AG20443 (cell line): ENCODE measurements around the gene KCTD16.
A peak's percentile ranks its signal among the peaks of the same experiment; 100 is the strongest.

ENCODE experiments used
- DNase-seq: peaks from one replicate; pipeline ENCODE4 v3.0.0; 2012; ENCODE audit warnings: low spot score, mixed read lengths

KCTD16 gene

DNA sequence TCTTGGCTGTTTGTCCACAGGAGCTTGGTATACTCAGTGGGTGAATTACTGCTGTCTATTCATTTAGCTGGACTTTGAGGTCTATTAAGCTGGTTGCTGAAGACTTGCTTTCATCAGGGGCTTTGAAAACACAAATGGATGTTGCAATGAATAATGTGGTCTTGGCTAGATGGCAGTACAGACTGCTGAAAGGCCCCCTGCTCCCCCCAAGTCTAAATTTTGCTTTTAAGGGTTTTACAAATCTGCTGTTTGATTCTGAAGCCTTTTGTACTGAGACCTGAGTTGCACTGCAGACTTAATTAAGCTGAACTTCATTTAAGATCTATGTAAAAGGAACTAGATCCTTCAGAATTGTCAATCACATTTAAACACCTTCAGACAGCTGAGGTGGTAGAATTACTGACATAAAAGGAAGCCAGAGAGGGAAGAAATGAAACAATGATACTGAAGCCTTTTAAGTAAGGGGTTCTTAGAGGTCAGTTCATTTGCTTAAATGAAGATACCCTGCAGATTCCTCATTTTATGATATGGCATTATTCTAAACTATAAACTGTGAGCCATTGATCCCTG, 37.3 kb downstream of the KCTD16 start:
- DNase-seq: no peak

DNA sequence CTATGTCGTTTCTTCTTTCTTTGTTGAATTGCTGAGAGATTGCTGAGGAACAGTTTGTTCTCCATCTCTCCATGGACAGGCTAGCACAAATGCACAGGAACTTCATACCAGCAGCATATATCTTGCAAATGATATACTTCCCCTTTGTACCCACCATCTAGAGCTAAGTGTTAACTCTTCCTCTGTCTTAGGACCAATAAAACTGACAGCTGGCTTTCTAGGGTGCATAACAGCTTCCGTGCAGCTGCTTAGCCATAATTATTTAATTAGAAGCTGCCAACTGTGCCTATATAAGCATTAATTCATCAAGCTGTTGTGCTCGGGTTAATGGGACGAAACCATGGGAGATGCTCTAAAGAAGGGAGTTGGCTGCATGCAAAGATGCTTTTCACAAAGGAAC, 38.7 kb downstream of the KCTD16 start:
- no peak for DNase-seq

- DNase-seq: no peak
Observed at GRCh38 chr5:144210655-144211054, 40.0 kb downstream of the KCTD16 start.

DNA sequence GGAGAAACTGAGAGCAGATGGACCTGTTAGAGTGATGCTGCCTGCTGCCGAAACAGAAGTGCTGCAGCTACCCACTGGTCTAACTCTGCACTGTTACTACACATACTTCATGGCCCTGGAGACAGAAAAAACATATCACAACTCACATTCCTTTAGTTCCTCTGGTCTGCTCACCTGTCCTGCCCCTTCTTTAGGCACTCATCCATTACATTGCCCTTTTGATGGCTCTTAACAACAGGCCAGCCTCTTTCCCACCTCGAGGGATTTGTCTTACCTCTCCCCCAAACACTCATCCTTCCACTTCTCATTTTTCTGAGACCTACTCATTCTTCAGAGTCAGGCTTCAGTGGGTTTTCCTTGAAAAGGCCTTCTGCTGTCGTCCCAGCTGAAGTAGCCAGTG, 49.2 kb downstream of the KCTD16 start:
- DNase-seq: no peak

- DNase-seq: no peak
Observed at GRCh38 chr5:144227363-144227999, 56.8 kb downstream of the KCTD16 start.

- DNase-seq: no peak
Observed at GRCh38 chr5:144230806-144231205, 60.1 kb downstream of the KCTD16 start.

DNA sequence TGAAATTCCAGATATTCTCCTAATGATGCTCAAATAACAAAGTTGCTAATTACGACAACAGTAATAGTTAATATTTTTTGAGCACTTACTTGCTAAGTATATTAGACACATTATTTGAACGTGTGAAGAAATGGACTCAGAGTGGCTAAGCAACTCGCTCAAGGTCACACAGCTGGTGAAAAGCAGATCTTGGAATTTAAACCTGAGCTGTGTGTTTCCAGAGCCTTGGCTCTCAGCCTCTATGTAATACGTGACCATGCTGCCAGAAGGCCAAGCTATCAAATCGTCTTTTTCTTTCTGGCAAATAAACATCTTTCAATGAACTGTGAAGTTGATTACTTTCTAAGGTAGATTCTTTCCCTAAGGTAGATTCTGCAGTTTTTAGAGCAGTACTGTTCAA, 61.6 kb downstream of the KCTD16 start:
- DNase-seq: no peak

DNA sequence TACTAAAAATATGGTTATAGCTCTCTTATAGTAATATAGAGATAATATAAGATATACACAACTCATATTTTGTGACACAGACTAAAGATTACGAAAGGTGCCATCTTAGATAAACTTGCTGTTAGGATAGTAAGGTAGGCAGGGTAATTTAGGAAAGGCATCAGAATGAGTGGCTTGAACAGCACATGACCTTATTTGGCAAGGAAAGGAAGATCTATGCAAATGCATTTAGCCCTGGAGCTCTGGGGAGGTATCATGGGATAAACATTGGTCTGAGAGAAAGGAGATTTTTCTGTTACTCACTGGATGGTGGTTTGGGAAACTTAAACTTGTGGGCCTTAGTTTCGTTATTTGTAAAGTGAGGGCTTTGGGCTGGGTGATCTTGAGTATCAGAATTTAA, 65.8 kb downstream of the KCTD16 start:
- no peak for DNase-seq

GRCh38 chr5:144237851-144238250, 67.2 kb downstream of the KCTD16 start:
- DNase-seq: peak; percentile 16

GRCh38 chr5:144247131-144247530, 76.5 kb downstream of the KCTD16 start:
- no peak for DNase-seq

DNA sequence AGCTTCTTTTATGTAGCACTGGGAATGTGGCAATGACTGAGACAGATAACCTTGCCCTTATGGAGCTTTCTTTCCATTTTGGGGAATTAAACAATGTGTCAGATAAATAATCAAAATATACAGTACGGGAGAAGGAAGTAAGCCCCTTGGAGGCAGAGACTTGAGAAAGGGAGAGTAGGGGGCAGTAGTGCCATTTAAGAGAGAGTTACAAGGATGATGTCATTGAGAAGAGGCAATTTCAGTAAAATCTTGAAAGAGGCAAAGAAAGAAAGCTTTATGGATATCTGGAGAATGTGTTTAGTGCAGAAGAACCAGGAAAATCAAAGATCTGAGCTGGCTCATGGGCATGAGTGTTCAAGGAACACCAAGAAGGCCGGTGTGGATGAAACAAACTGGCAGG, 77.3 kb downstream of the KCTD16 start:
- DNase-seq: no peak

DNA sequence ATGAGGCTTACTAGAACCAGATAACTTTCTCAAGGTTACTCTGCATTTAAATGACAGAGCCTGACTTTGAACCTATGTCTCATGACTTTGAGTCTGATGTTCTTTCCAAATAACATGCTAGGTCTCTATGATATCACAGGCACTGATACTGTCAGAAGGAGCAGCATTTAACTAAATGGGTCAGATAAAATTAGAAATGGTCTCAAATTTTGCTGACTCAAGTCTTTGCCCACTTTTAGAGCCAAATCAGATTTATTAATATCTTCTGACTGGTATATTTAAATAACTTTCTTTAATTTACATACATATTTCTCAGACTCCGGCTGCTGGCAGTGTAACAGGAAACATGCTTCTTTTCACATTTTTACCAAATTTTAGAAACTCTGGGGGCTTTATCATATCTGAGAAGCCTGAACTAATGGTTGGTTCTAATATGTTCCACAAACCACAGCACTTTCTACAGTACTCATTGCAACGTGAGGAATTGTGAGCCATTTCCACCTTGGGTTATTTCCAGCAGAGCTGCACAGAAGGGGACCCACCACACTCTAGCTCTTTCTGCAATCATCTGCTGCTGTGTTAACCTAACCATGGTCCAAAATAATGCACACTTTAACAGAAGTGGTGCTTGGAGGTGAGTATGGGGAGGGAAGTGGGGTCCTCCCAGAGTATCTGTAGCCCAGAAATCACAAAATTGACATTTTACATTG, 79.2 kb downstream of the KCTD16 start:
- no peak for DNase-seq

GRCh38 chr5:144254552-144254951, 83.9 kb downstream of the KCTD16 start:
- DNase-seq: no peak

GRCh38 chr5:144260121-144260520, 89.4 kb downstream of the KCTD16 start:
- no peak for DNase-seq

- DNase-seq: no peak
Observed at GRCh38 chr5:144265643-144266247, 95.1 kb downstream of the KCTD16 start.

DNA sequence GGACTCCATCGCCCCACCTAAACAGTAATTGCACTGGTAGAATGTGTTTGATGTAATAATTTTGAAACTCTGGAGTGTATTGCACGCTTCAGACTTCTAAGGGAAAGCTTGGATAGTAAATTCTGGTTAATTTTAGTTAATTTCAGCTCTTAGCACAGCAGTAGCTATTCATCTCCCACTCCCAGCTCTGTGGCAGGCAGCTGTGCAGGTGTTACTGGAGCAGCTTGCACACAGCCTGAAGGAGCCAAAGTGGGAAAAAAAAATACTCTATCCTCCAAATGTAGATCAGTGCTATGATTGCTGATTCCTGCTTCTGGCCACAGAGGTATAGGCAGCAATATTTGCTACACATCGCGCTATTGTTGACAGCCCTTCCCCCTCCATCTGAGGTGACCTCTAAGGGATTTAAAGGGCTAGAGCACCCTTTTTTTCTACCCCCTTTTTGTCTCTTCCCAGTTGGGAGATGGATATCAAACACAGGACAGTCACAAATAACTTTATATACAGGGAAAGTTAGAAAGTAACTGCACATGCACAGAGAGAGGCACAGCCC, 97.4 kb downstream of the KCTD16 start:
- no peak for DNase-seq

DNA sequence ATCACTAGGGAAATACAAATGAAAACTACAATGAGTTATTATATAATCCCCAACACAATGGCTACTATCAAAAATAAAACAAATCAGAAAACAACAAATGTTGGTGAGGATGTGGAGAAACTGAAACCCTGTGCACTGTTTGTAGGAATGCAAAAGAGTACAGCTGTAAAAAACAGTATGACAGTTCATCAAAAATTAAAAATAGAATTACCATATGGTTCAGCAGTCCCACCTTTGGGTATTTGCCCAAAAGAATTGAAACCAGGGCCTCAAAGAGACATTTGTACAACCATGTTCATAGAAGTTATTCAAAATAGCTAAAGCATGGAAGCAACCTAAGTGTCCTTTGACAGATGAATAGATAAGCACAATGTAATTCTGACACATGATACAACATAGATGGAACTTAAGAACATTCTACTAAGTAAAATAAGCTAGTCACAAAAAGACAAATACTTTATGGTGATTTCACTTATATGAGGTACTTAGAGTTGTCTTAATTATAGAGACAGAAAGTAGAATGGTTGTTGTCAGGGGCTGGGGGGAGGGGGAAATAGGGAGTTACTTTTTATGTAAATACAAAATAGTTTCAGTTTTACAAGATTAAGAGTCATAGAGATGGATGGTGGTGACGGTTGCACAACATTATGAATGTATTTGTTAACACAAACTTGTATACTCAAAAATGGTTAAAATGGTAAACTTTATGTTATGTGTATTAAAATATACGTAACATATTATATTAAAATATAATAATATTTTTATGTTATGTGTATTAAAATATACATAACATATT, 102.8 kb downstream of the KCTD16 start:
- DNase-seq: no peak

DNA sequence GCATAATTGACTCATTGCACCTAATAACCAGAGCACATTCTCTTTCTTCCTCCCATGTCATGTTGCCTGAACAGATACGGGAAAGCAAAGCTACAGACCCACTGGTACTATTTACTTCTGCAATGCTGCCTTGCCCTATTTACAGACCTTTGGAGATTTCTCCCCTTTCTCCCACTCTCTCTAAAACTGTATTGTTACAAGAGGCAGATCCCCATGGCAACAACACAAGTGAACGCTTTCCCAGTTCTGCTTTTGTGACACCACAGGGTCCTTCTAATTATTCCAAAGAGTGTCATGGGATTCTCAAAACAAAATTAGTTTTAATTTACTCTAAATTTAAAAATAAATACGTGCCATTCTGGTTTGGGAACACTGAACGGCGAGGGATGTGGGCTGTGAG, 104.7 kb downstream of the KCTD16 start:
- DNase-seq: no peak

DNA sequence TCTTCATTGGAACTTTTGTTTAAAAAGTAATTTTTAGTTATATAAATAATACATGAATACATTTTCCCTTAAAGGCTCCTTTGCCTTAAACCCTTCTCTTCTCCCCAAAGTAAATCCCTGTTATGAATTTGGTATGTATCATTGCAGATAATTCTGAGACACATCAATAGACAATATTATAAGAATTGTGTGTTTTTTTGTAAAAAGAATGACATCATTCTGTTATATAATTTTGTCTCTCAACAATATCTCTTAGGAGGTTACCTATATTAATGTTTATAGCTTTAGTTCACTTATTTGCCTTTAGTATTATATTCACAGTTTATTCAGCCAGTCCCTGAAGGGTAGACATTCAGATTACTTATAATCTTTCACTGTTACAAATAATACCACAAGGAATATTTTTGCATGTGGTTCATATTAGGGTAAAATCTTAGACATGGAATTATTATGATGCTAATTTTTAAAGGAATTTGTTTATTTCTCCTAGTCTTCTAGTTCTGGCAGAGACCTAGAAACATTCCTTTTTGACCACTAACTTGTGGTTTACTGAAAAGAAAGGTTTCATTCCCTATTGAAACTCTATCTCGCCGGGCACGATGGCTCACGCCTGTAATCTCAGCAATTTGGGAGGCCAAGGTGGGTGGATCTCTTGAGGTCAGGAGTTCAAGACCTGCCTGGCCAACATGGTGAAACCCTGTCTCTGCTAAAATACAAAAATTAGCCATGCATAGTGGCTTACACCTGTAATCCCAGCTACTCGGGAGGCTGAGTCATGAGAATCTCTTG, 105.6 kb downstream of the KCTD16 start:
- peak; percentile 16 for DNase-seq

GRCh38 chr5:144281784-144282183, 111.1 kb downstream of the KCTD16 start:
- DNase-seq: no peak

DNA sequence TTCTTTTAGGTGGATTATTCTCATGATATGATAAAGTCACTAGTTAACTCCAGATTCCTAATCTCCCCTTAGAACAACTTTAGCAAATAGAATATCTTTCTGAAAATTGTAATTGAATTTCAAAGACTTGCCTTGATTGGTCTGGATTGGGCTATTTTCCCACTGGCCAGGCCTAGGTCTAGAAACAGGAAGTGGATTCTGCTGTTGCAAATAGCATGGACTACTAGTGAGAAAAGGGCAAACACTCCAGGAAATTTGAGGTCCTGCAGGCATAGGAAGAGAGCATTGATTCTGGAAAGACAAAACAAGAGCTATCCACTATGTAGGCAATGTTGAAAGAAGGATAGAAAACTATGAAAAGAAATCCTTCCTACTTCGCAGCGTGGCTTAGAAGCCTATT, 113.4 kb downstream of the KCTD16 start:
- DNase-seq: no peak
